ENCODE measurements around the gene A3GALT2. TPM values are rescaled to one million over a fixed set of nuclear protein-coding genes. Genes with fewer than 3 reads are reported as not detected.

The A3GALT2 gene
- total RNA-seq, 1 donor from 2014 or later: not detected

Small RNAs within 50 kb of the gene (small RNA-seq; reads per million reads assigned to genes)
- not detected for gene RN7SKP16

Other genes with a start within 250 kb of the A3GALT2 start
- gene AZIN2, start 239.9 kb downstream of the A3GALT2 start, total RNA-seq: 25.4 TPM
- 2.7 TPM for gene TRIM62, start 139.1 kb downstream of the A3GALT2 start, total RNA-seq
- 17.3 TPM for gene ZNF362, start 64.6 kb downstream of the A3GALT2 start, total RNA-seq
- gene PHC2, start 110.0 kb upstream of the A3GALT2 start, total RNA-seq: 54.1 TPM
- gene ZSCAN20, start 151.5 kb upstream of the A3GALT2 start, total RNA-seq: 10.3 TPM

All from occipital lobe (tissue), 2 donors.